ENCODE results near the gene STK31.
"Not testable (repeated sequence)": the region's sequence is repeated elsewhere in the genome, so short reads cannot be mapped to it uniquely, and the experiment has no call there.

STK31 gene

GRCh38 chr7:23802720-23803397, 92.8 kb downstream of the STK31 start:
- no peak for DNase-seq (ENCODE audit: low read depth in 2 of 2)

- DNase-seq (ENCODE audit: low read depth in 2 of 2) = no peak
These were observed 94.7 kb downstream of the STK31 start for GRCh38 chr7:23804707-23805106.

- DNase-seq (ENCODE audit: low read depth in 2 of 2) = no peak
These were observed 98.4 kb downstream of the STK31 start for GRCh38 chr7:23808421-23808820.

GRCh38 chr7:23810099-23810498, 100.1 kb downstream of the STK31 start:
- DNase-seq (ENCODE audit: low read depth in 2 of 2) = no peak

- DNase-seq (ENCODE audit: low read depth in 2 of 2) = no peak
These were observed 101.5 kb downstream of the STK31 start for GRCh38 chr7:23811540-23811939.

- not testable (repeated sequence) for DNase-seq (ENCODE audit: low read depth in 2 of 2)
These were observed 118.1 kb downstream of the STK31 start for GRCh38 chr7:23828125-23828524.

- DNase-seq (ENCODE audit: low read depth in 2 of 2) = not testable (repeated sequence)
These were observed 122.7 kb downstream of the STK31 start for GRCh38 chr7:23832733-23833132.

GRCh38 chr7:23833405-23833804, 123.4 kb downstream of the STK31 start:
- DNase-seq (ENCODE audit: low read depth in 2 of 2) = no peak

- DNase-seq (ENCODE audit: low read depth in 2 of 2) = not testable (repeated sequence)
These were observed 134.8 kb downstream of the STK31 start for GRCh38 chr7:23844837-23845236.

- DNase-seq (ENCODE audit: low read depth in 2 of 2) = no peak
These were observed 142.1 kb downstream of the STK31 start for GRCh38 chr7:23852135-23852534.

- DNase-seq (ENCODE audit: low read depth in 2 of 2) = no peak
These were observed 143.0 kb downstream of the STK31 start for GRCh38 chr7:23852988-23853387.

- no peak for DNase-seq (ENCODE audit: low read depth in 2 of 2)
These were observed 153.3 kb downstream of the STK31 start for GRCh38 chr7:23863209-23863787.

GRCh38 chr7:23864973-23865372, 155.0 kb downstream of the STK31 start:
- no peak for DNase-seq (ENCODE audit: low read depth in 2 of 2)

- DNase-seq (ENCODE audit: low read depth in 2 of 2) = no peak
These were observed 163.3 kb downstream of the STK31 start for GRCh38 chr7:23873306-23873705.

- not testable (repeated sequence) for DNase-seq (ENCODE audit: low read depth in 2 of 2)
These were observed 166.5 kb downstream of the STK31 start for GRCh38 chr7:23876526-23876925.

Measured in activated CD4-positive, alpha-beta T cell treated with anti-CD3 and anti-CD28 coated beads for 24 hours (primary cell).